Smooth muscle cell of the brain vasculature (primary cell): ENCODE results near the gene TPM1.

Source experiments
- DNase-seq: peaks from one replicate; pipeline ENCODE4 v3.0.0-alpha.2; 2012; ENCODE audit warnings: low read depth, low spot score

Gene TPM1

GRCh38 chr15:63075015-63075983 is 32.8 kb downstream of the TPM1 start:
- no peak for DNase-seq

GRCh38 chr15:63075984-63076713 is 33.6 kb downstream of the TPM1 start:
- no peak for DNase-seq

GRCh38 chr15:63076714-63077046 is 34.1 kb downstream of the TPM1 start:
- no peak for DNase-seq

GRCh38 chr15:63077952-63078351 is 35.4 kb downstream of the TPM1 start:
- no peak for DNase-seq

- DNase-seq = no peak
These were observed 37.5 kb downstream of the TPM1 start for GRCh38 chr15:63079947-63080626.

- no peak for DNase-seq
These were observed 38.2 kb downstream of the TPM1 start for GRCh38 chr15:63080634-63081250.

- no peak for DNase-seq
These were observed 39.8 kb downstream of the TPM1 start for GRCh38 chr15:63082366-63082765.

- no peak for DNase-seq
These were observed 40.5 kb downstream of the TPM1 start for GRCh38 chr15:63083044-63083443.

- DNase-seq = no peak
These were observed 41.0 kb downstream of the TPM1 start for GRCh38 chr15:63083541-63083940.

GRCh38 chr15:63084806-63085205 is 42.3 kb downstream of the TPM1 start:
- DNase-seq = no peak

GRCh38 chr15:63085289-63085688 is 42.7 kb downstream of the TPM1 start:
- no peak for DNase-seq

GRCh38 chr15:63086271-63086670 is 43.7 kb downstream of the TPM1 start:
- DNase-seq = no peak

- DNase-seq = no peak
These were observed 44.4 kb downstream of the TPM1 start for GRCh38 chr15:63086947-63087346.

- DNase-seq = no peak
These were observed 46.1 kb downstream of the TPM1 start for GRCh38 chr15:63088533-63089245.

- no peak for DNase-seq
These were observed 46.9 kb downstream of the TPM1 start for GRCh38 chr15:63089260-63090043.

- no peak for DNase-seq
These were observed 47.9 kb downstream of the TPM1 start for GRCh38 chr15:63090472-63090871.

- DNase-seq = no peak
These were observed 48.3 kb downstream of the TPM1 start for GRCh38 chr15:63090887-63091286.

- DNase-seq = no peak
These were observed 49.3 kb downstream of the TPM1 start for GRCh38 chr15:63091679-63092446.

GRCh38 chr15:63093486-63094205 is 51.1 kb downstream of the TPM1 start:
- DNase-seq = no peak
